Neuronal stem cell (in vitro differentiated cells): ENCODE measurements around the gene SUPT5H. TPM values are rescaled to one million over a fixed set of nuclear protein-coding genes. Genes with fewer than 3 reads are reported as not detected.

Experiments used
- DNase-seq: peaks from one replicate; pipeline ENCODE4 v3.0.0-alpha.2; 2013; ENCODE audit warnings: low spot score
- H2AFZ ChIP-seq: one replicate; pipeline ENCODE4 v1.6.1; 2013; ENCODE audit warnings: mild to moderate bottlenecking, low read length, inconsistent platforms
- H2AK5ac ChIP-seq: 2 replicates; pipeline ENCODE4 v1.6.1; 2013; ENCODE audit warnings: low read depth, mild to moderate bottlenecking, inconsistent platforms, low read length, moderate library complexity, mixed read lengths
- H2BK120ac ChIP-seq: 2 replicates; pipeline ENCODE4 v1.6.1; 2013; ENCODE audit warnings: low read depth, mild to moderate bottlenecking, inconsistent platforms, low read length, moderate library complexity, mixed read lengths
- H2BK12ac ChIP-seq: one replicate; pipeline ENCODE4 v1.6.1; 2013; ENCODE audit warnings: low read length, inconsistent platforms
- H2BK15ac ChIP-seq: 2 replicates; pipeline ENCODE4 v1.6.1; 2013; ENCODE audit warnings: mild to moderate bottlenecking, low read length, inconsistent platforms, mixed read lengths
- H2BK5ac ChIP-seq: one replicate; pipeline ENCODE4 v1.6.1; 2013; ENCODE audit warnings: inconsistent platforms, mild to moderate bottlenecking, low read length, moderate library complexity
- H3K14ac ChIP-seq: one replicate; pipeline ENCODE4 v1.6.1; 2013; ENCODE audit warnings: low read length, inconsistent platforms
- H3K18ac ChIP-seq: 2 replicates; pipeline ENCODE4 v1.6.1; 2013; ENCODE audit warnings: low read length, inconsistent platforms
- H3K23ac ChIP-seq: 2 replicates; pipeline ENCODE4 v1.6.1; 2013; ENCODE audit warnings: low read depth, mild to moderate bottlenecking, mixed read lengths, low read length, inconsistent platforms; ENCODE audit not compliant: poor library complexity
- H3K27ac ChIP-seq: replicated peaks from 3 replicates; pipeline ENCODE4 v1.5.1; 2013; ENCODE audit warnings: low read length, inconsistent platforms
- H3K27me3 ChIP-seq, 3 experiments: 2 replicates each; pipeline ENCODE4 v1.6.1; 2013; ENCODE audit warnings: low read length in 3 of 3, mild to moderate bottlenecking in 2 of 3, inconsistent platforms in 1 of 3, low read depth in 1 of 3, mixed read lengths in 1 of 3, moderate library complexity in 1 of 3; ENCODE audit not compliant: control insufficient read depth in 3 of 3, insufficient read depth in 3 of 3
- H3K36me3 ChIP-seq, 2 donors: replicated peaks in 1 of 2; 2 replicates each; pipeline ENCODE4 v1.6.1; 2013; ENCODE audit warnings: low read length in 2 of 2; ENCODE audit not compliant: control insufficient read depth in 2 of 2, insufficient read depth in 2 of 2
- H3K4ac ChIP-seq: 2 replicates; pipeline ENCODE4 v1.6.1; 2013; ENCODE audit warnings: inconsistent platforms, mild to moderate bottlenecking, low read length, moderate library complexity
- H3K4me1 ChIP-seq, 2 donors: 1 replicate in 1 of 2; 2 replicates in 1 of 2; pipeline ENCODE4 v1.6.1; 2013; ENCODE audit warnings: low read length in 2 of 2, low read depth in 1 of 2; ENCODE audit not compliant: control insufficient read depth in 2 of 2, insufficient read depth in 1 of 2
- H3K4me2 ChIP-seq: one replicate; pipeline ENCODE4 v1.6.1; 2013; ENCODE audit warnings: mild to moderate bottlenecking, low read length, inconsistent platforms; ENCODE audit not compliant: insufficient read depth, poor library complexity, severe bottlenecking
- H3K4me3 ChIP-seq, 2 donors: 2 replicates each; pipeline ENCODE4 v1.5.1; 2013; ENCODE audit warnings: low read length in 2 of 2, mild to moderate bottlenecking in 2 of 2, inconsistent platforms in 1 of 2, moderate library complexity in 1 of 2
- H3K79me1 ChIP-seq: one replicate; pipeline ENCODE4 v1.6.1; 2013; ENCODE audit warnings: low read depth, mild to moderate bottlenecking, inconsistent platforms, low read length, moderate library complexity
- H3K9ac ChIP-seq: one replicate; pipeline ENCODE4 v1.6.1; 2013; ENCODE audit warnings: mild to moderate bottlenecking, low read depth, low read length, inconsistent platforms; ENCODE audit not compliant: poor library complexity
- H3K9me3 ChIP-seq, 2 donors: replicated peaks in 1 of 2; 2 replicates each; pipeline versions ENCODE3 to v1.6.1; 2013; ENCODE audit warnings: low read length in 2 of 2, mild to moderate bottlenecking in 2 of 2, inconsistent platforms in 1 of 2, low read depth in 1 of 2, mixed read lengths in 1 of 2, moderate library complexity in 1 of 2; ENCODE audit not compliant: control insufficient read depth in 2 of 2, insufficient read depth in 1 of 2
- H4K8ac ChIP-seq: one replicate; pipeline ENCODE4 v1.6.1; 2013; ENCODE audit warnings: low read depth, mild to moderate bottlenecking, inconsistent platforms, low read length, moderate library complexity
- H4K91ac ChIP-seq: one replicate; pipeline ENCODE4 v1.6.1; 2013; ENCODE audit warnings: low read length, low read depth, mild to moderate bottlenecking, inconsistent platforms; ENCODE audit not compliant: poor library complexity
- WGBS, 2 donors: extraction: QIAGEN DNeasy Blood & Tissue Kit; methylation state at CpG; one replicate each; pipeline ENCODE4 v1.1.7; 2013; ENCODE audit warnings: missing lambda C conversion rate in 2 of 2, mixed read lengths in 1 of 2; ENCODE audit not compliant: insufficient read length in 2 of 2, insufficient replicate concordance in 1 of 2; ENCODE audit errors: extremely low coverage in 2 of 2; 5-methylcytosine and 5-hydroxymethylcytosine counted together
- polyA plus RNA-seq, 2 experiments: library from polyadenylated mRNA; stranded (reverse); fragments of 200-250 nt; gene quantifications; one replicate each; pipeline ENCODE4 v1.2.3, GENCODE V29; 2013

Gene SUPT5H
- 58.7 TPM for polyA plus RNA-seq (2013, experiment 1 of 2)
- polyA plus RNA-seq (2013, experiment 2 of 2) = 54.7 TPM

GRCh38 chr19:39445196-39446111 lies at the start of gene SUPT5H:
SUPT5H (plus strand) TSS chr19:39445582; CDS start chr19:39445891, 309 bp downstream.
- H3K18ac ChIP-seq = peak within 1 kb of the TSS; percentile 93
- no peak within 1 kb of the TSS for H3K4ac ChIP-seq
- peak within 1 kb of the TSS; percentile 88 for H2AFZ ChIP-seq
- no peak within 1 kb of the TSS for H2BK120ac ChIP-seq
- H3K14ac ChIP-seq = peak within 1 kb of the TSS; percentile 77
- peaks cover 9 to 38% of the 10 kb centered on the region in 2 donors for H3K36me3 ChIP-seq
- H3K4me2 ChIP-seq = peak within 1 kb of the TSS; percentile 78
- peak within 1 kb of the TSS; percentile 87 for H3K23ac ChIP-seq
- H3K9me3 ChIP-seq = no peaks in the 10 kb centered on the region
- peaks cover 3 to 6% of the 10 kb centered on the region in 2 donors for H3K4me1 ChIP-seq
- no peak within 1 kb of the TSS for H4K91ac ChIP-seq
- peaks cover 22% of the 10 kb centered on the region for H3K79me1 ChIP-seq
- H3K27me3 ChIP-seq = no peaks in the 10 kb centered on the region
- H3K9ac ChIP-seq = peak within 1 kb of the TSS; percentile 99
- peak within 1 kb of the TSS; percentile 42 for H2BK5ac ChIP-seq
- no peak within 1 kb of the TSS for H4K8ac ChIP-seq
- WGBS, 2 donors = no CpG with 5 or more reads among the region's 68 CpGs
- peak within 1 kb of the TSS; percentile 71 for H3K27ac ChIP-seq
- peak within 1 kb of the TSS; percentile 97 to 98 for H3K4me3 ChIP-seq
- H2BK12ac ChIP-seq = no peak within 1 kb of the TSS
- peak; percentile 94 for DNase-seq
- peak within 1 kb of the TSS; percentile 77 for H2AK5ac ChIP-seq
- H2BK15ac ChIP-seq = peak within 1 kb of the TSS; percentile 54

- peaks cover 13 to 14% of the 10 kb centered on the region in 2 donors for H3K4me1 ChIP-seq
- no CpG with 5 or more reads among the region's 17 CpGs for WGBS, 2 donors
- H2BK15ac ChIP-seq = no peak overlapping the region
- H3K9ac ChIP-seq = no peak overlapping the region
- no peak overlapping the region for H3K18ac ChIP-seq
- H4K91ac ChIP-seq = no peak overlapping the region
- H3K14ac ChIP-seq = no peak overlapping the region
- H3K36me3 ChIP-seq = peaks cover 16 to 34% of the 10 kb centered on the region in 2 donors
- H3K23ac ChIP-seq = peak overlapping the region; percentile 69
- no peak overlapping the region for H2BK120ac ChIP-seq
- H2BK12ac ChIP-seq = no peak overlapping the region
- peaks cover 5% of the 10 kb centered on the region for H3K79me1 ChIP-seq
- peaks cover 0 to 2% (median 0%) of the 10 kb centered on the region in 3 experiments for H3K27me3 ChIP-seq
- no peak overlapping the region for H3K4me3 ChIP-seq
- H3K4ac ChIP-seq = no peak overlapping the region
- no peak overlapping the region for H2BK5ac ChIP-seq
- no peak overlapping the region for H4K8ac ChIP-seq
- DNase-seq = no peak
- no peak overlapping the region for H2AFZ ChIP-seq
- peak overlapping the region; percentile 5 for H3K27ac ChIP-seq
- no peak overlapping the region for H2AK5ac ChIP-seq
- no peak overlapping the region for H3K4me2 ChIP-seq
- H3K9me3 ChIP-seq = peaks cover 0 to 2% of the 10 kb centered on the region in 2 donors
Measured at GRCh38 chr19:39397360-39398296, 47.8 kb upstream of the SUPT5H start.

GRCh38 chr19:39398297-39398864 lies 47.0 kb upstream of the SUPT5H start:
- Histone ChIP-seq H3K9ac (no peak overlapping the region), H2BK5ac (no peak overlapping the region), H3K79me1 (peaks cover 5% of the 10 kb centered on the region), H3K4me2 (no peak overlapping the region), H2AK5ac (no peak overlapping the region), H2BK120ac (no peak overlapping the region), H3K23ac (no peak overlapping the region), H3K18ac (no peak overlapping the region), H3K4me1 (peaks cover 14% of the 10 kb centered on the region in 2 donors), H4K8ac (no peak overlapping the region), H3K4me3 (no peak overlapping the region), H3K27ac (no peak overlapping the region), H4K91ac (no peak overlapping the region), H3K27me3 (peaks cover 0 to 2% (median 0%) of the 10 kb centered on the region in 3 experiments), H2BK12ac (no peak overlapping the region), H2AFZ (no peak overlapping the region), H3K36me3 (peaks cover 15 to 30% of the 10 kb centered on the region in 2 donors), H3K14ac (no peak overlapping the region), H3K4ac (peak overlapping the region; percentile 85), H3K9me3 (peaks cover 0 to 2% of the 10 kb centered on the region in 2 donors), H2BK15ac (no peak overlapping the region)
- WGBS, 2 donors = no CpG with 5 or more reads among the region's 11 CpGs
- DNase-seq = no peak
